Endodermal cell (in vitro differentiated cells): Measurements from ENCODE around the gene TRPM3. TPM values are rescaled to one million over a fixed set of nuclear protein-coding genes. Genes with fewer than 3 reads are reported as not detected.

Source experiments
- DNase-seq: peaks from one replicate; pipeline ENCODE4 v3.0.0-alpha.2; 2017
- H3K27ac ChIP-seq: 2 replicates; pipeline ENCODE4 v1.5.1; 2013; ENCODE audit warnings: mild to moderate bottlenecking, low read depth, low read length, moderate library complexity
- H3K27me3 ChIP-seq: 2 replicates; pipeline ENCODE4 v1.6.1; 2013; ENCODE audit warnings: mild to moderate bottlenecking, low read length, moderate library complexity; ENCODE audit not compliant: insufficient read depth, control insufficient read depth, poor library complexity, severe bottlenecking
- H3K36me3 ChIP-seq: 2 replicates; pipeline ENCODE4 v1.7.0; 2013; ENCODE audit warnings: mild to moderate bottlenecking, low read length, moderate library complexity; ENCODE audit not compliant: control insufficient read depth, insufficient read depth
- H3K4me1 ChIP-seq: one replicate; pipeline ENCODE4 v1.7.0; 2013; ENCODE audit warnings: low read length; ENCODE audit not compliant: control insufficient read depth, insufficient read depth
- H3K4me3 ChIP-seq: 2 replicates; pipeline ENCODE4 v1.5.1; 2013; ENCODE audit warnings: mild to moderate bottlenecking, low read length, moderate library complexity
- H3K9ac ChIP-seq: 2 replicates; pipeline ENCODE4 v1.6.1; 2013; ENCODE audit warnings: mild to moderate bottlenecking, low read length, moderate library complexity; ENCODE audit not compliant: poor library complexity, severe bottlenecking; ENCODE audit errors: extremely low read depth
- H3K9me3 ChIP-seq: 2 replicates; pipeline ENCODE4 v1.6.1; 2013; ENCODE audit warnings: mild to moderate bottlenecking, low read length, moderate library complexity; ENCODE audit not compliant: control insufficient read depth
- H3K27ac Mint-ChIP-seq: 2 replicates; pipeline ENCODE4 v1.8.0; 2020; ENCODE audit warnings: mixed read lengths
- H3K27me3 Mint-ChIP-seq: 2 replicates; pipeline ENCODE4 v1.8.0; 2021; ENCODE audit warnings: mild to moderate bottlenecking, mixed read lengths; ENCODE audit not compliant: insufficient read depth
- H3K36me3 Mint-ChIP-seq: 2 replicates; pipeline ENCODE4 v1.8.0; 2020; ENCODE audit warnings: low read depth, mixed read lengths
- H3K4me1 Mint-ChIP-seq: 2 replicates; pipeline ENCODE4 v1.8.0; 2020; ENCODE audit warnings: mixed read lengths
- H3K4me3 Mint-ChIP-seq: 2 replicates; pipeline ENCODE4 v1.8.0; 2020; ENCODE audit warnings: mild to moderate bottlenecking, moderate library complexity, mixed read lengths
- H3K9me3 Mint-ChIP-seq: 2 replicates; pipeline ENCODE4 v1.8.0; 2020; ENCODE audit warnings: mild to moderate bottlenecking, mixed read lengths
- CTCF ChIP-seq: fragments of 200-600 bp; sonication (generic); conservative IDR thresholded peaks from 2 replicates; pipeline ENCODE4 v1.5.0; 2021; ENCODE audit warnings: antibody characterized with exemption, mild to moderate bottlenecking
- WGBS, 2 experiments: methylation state at CpG; one replicate each; pipeline versions ENCODE4 v1.1.5 to v1.1.7; 2013; ENCODE audit warnings: missing lambda C conversion rate in 2 of 2, mixed read lengths in 1 of 2; ENCODE audit not compliant: insufficient coverage in 1 of 2, insufficient read length in 1 of 2; 5-methylcytosine and 5-hydroxymethylcytosine counted together
- total RNA-seq, 2 donors: library from RNA; stranded (reverse); fragmentation: NEBNext Ultra II Directional in 1 of 2; extraction: Animal tissue kit (Norgen Biotek cat#: 25700) in 1 of 2; gene quantifications; 2 replicates in 1 of 2; 3 replicates in 1 of 2; pipeline ENCODE4 v1.2.1, GENCODE V29; 2021

The TRPM3 gene
- total RNA-seq, 2 donors from 2014 or later: 1.8 to 2.5 TPM

- Histone ChIP-seq H3K4me1 (no peaks in the 10 kb centered on the region), H3K9me3 (peaks cover 20% of the 10 kb centered on the region), H3K27ac (no peak overlapping the region), H3K27me3 (no peaks in the 10 kb centered on the region), H3K4me3 (no peak overlapping the region), H3K9ac (no peak overlapping the region), H3K36me3 (no peaks in the 10 kb centered on the region)
- peaks cover 16% of the 10 kb centered on the region for H3K9me3 Mint-ChIP-seq
- peaks cover 8% of the 10 kb centered on the region for H3K4me1 Mint-ChIP-seq
- WGBS, 2 experiments: 88% methylated on average over 1 of the region's 1 CpG; no CpG with 5 or more reads in 1 of the 2 experiments
- no peaks in the 10 kb centered on the region for H3K36me3 Mint-ChIP-seq
- no peak for DNase-seq
- TF ChIP-seq CTCF: no peak
- no peak overlapping the region for H3K4me3 Mint-ChIP-seq
- H3K27me3 Mint-ChIP-seq: no peaks in the 10 kb centered on the region
- H3K27ac Mint-ChIP-seq: no peak overlapping the region
Measured at GRCh38 chr9:70987986-70988385, 133.4 kb downstream of the TRPM3 start.

GRCh38 chr9:70986984-70987383, 134.4 kb downstream of the TRPM3 start:
- Mint-ChIP-seq H3K9me3 (peaks cover 20% of the 10 kb centered on the region), H3K36me3 (no peaks in the 10 kb centered on the region), H3K27ac (no peak overlapping the region), H3K4me1 (peaks cover 8% of the 10 kb centered on the region), H3K27me3 (no peaks in the 10 kb centered on the region), H3K4me3 (no peak overlapping the region)
- H3K9ac ChIP-seq: no peak overlapping the region
- H3K27me3 ChIP-seq: no peaks in the 10 kb centered on the region
- no peak overlapping the region for H3K27ac ChIP-seq
- H3K4me1 ChIP-seq: no peaks in the 10 kb centered on the region
- peaks cover 26% of the 10 kb centered on the region for H3K9me3 ChIP-seq
- DNase-seq: no peak
- H3K4me3 ChIP-seq: no peak overlapping the region
- 93% methylated on average over 2 of the region's 2 CpGs; no CpG with 5 or more reads in 1 of the 2 experiments for WGBS, 2 experiments
- no peaks in the 10 kb centered on the region for H3K36me3 ChIP-seq
- TF ChIP-seq CTCF: no peak

GRCh38 chr9:70983723-70984295, 137.6 kb downstream of the TRPM3 start:
- WGBS, 2 experiments: 80 to 82% methylated on average over 1 of the region's 1 CpG
- Mint-ChIP-seq H3K27ac (no peak overlapping the region), H3K4me3 (no peak overlapping the region), H3K9me3 (peaks cover 20% of the 10 kb centered on the region), H3K4me1 (peaks cover 10% of the 10 kb centered on the region), H3K36me3 (no peaks in the 10 kb centered on the region), H3K27me3 (no peaks in the 10 kb centered on the region)
- Histone ChIP-seq H3K4me3 (peak overlapping the region; percentile 25), H3K27ac (no peak overlapping the region), H3K9me3 (peaks cover 26% of the 10 kb centered on the region), H3K4me1 (no peaks in the 10 kb centered on the region), H3K9ac (no peak overlapping the region), H3K36me3 (no peaks in the 10 kb centered on the region), H3K27me3 (no peaks in the 10 kb centered on the region)
- no peak for DNase-seq
- TF ChIP-seq CTCF: no peak
